EH (cell line): ENCODE data around the gene ZNF578.
"Not testable (repeated sequence)": the region's sequence is repeated elsewhere in the genome, so short reads cannot be mapped to it uniquely, and the experiment has no call there.

Source experiments
- DNase-seq: peaks from one replicate; pipeline ENCODE4 v3.0.0-alpha.2; 2015; ENCODE audit warnings: low read depth

The ZNF578 gene

GRCh38 chr19:52453324-52454094, at the start of gene ZNF578:
ZNF578 (plus strand) TSS chr19:52453553; CDS start chr19:52501846, 48,293 bp downstream.
- peak; percentile 85 for DNase-seq

- DNase-seq: no peak
Observed at GRCh38 chr19:52410276-52410675, 43.1 kb upstream of the ZNF578 start.

- no peak for DNase-seq
Observed at GRCh38 chr19:52415711-52416110, 37.6 kb upstream of the ZNF578 start.

GRCh38 chr19:52428937-52429336, 24.4 kb upstream of the ZNF578 start, which contains the start of gene ZNF534:
ZNF534 (plus strand) TSS chr19:52429148; CDS start chr19:52431475, 2,327 bp downstream.
- no peak for DNase-seq

GRCh38 chr19:52442179-52442578, 11.2 kb upstream of the ZNF578 start:
- no peak for DNase-seq

GRCh38 chr19:52444506-52444905, 8.8 kb upstream of the ZNF578 start:
- no peak for DNase-seq

GRCh38 chr19:52451241-52451640, 2.1 kb upstream of the ZNF578 start:
- DNase-seq: no peak

- no peak for DNase-seq
Observed at GRCh38 chr19:52464798-52465470, 11.6 kb downstream of the ZNF578 start.

- DNase-seq: no peak
Observed at GRCh38 chr19:52473655-52474350, 20.4 kb downstream of the ZNF578 start.

- DNase-seq: no peak
Observed at GRCh38 chr19:52474351-52475127, 21.2 kb downstream of the ZNF578 start.

GRCh38 chr19:52484111-52484743, 30.9 kb downstream of the ZNF578 start:
- DNase-seq: not testable (repeated sequence)

- not testable (repeated sequence) for DNase-seq
Observed at GRCh38 chr19:52485064-52485463, 31.7 kb downstream of the ZNF578 start.

GRCh38 chr19:52485561-52486240, 32.3 kb downstream of the ZNF578 start:
- not testable (repeated sequence) for DNase-seq

GRCh38 chr19:52492201-52492993, 39.0 kb downstream of the ZNF578 start:
- peak; percentile 0 for DNase-seq

- DNase-seq: no peak
Observed at GRCh38 chr19:52492994-52493470, 39.7 kb downstream of the ZNF578 start.

- peak; percentile 4 for DNase-seq
Observed at GRCh38 chr19:52494518-52494917, 41.2 kb downstream of the ZNF578 start.

- no peak for DNase-seq
Observed at GRCh38 chr19:52498571-52498970, 45.2 kb downstream of the ZNF578 start.

- not testable (repeated sequence) for DNase-seq
Observed at GRCh38 chr19:52500474-52500873, 47.1 kb downstream of the ZNF578 start.

- DNase-seq: not testable (repeated sequence)
Observed at GRCh38 chr19:52500991-52501390, 47.6 kb downstream of the ZNF578 start.

- DNase-seq: no peak
Observed at GRCh38 chr19:52507266-52507665, 53.9 kb downstream of the ZNF578 start.
